ENCODE measurements around the gene TIMM10.

TIMM10 gene

GRCh38 chr11:57530596-57531507 lies at the start of gene TIMM10:
Gene TIMM10, minus strand, starts transcription at chr11:57530754. Its CDS starts 565 bp downstream, at chr11:57530189.
- peak; percentile 98 for DNase-seq (ENCODE audit: low read depth)

- no peak for DNase-seq (ENCODE audit: low read depth)
Measured at GRCh38 chr11:57574061-57574460, 43.5 kb upstream of the TIMM10 start.

- DNase-seq (ENCODE audit: low read depth), result no peak
Measured at GRCh38 chr11:57571606-57572005, 41.1 kb upstream of the TIMM10 start.

- peak; percentile 83 for DNase-seq (ENCODE audit: low read depth)
Measured at GRCh38 chr11:57568330-57568766, 37.8 kb upstream of the TIMM10 start.

- peak; percentile 54 for DNase-seq (ENCODE audit: low read depth)
Measured at GRCh38 chr11:57567515-57568329, 37.2 kb upstream of the TIMM10 start, which contains the start of gene UBE2L6. Gene UBE2L6, minus strand, starts transcription at chr11:57567672. Its CDS starts 61 bp downstream, at chr11:57567611.

- DNase-seq (ENCODE audit: low read depth), result peak; percentile 50
Measured at GRCh38 chr11:57566905-57567514, 36.5 kb upstream of the TIMM10 start.

- DNase-seq (ENCODE audit: low read depth), result peak; percentile 61
Measured at GRCh38 chr11:57566005-57566904, 35.7 kb upstream of the TIMM10 start.

- no peak for DNase-seq (ENCODE audit: low read depth)
Measured at GRCh38 chr11:57562596-57562995, 32.0 kb upstream of the TIMM10 start.

GRCh38 chr11:57560146-57560545 lies 29.6 kb upstream of the TIMM10 start:
- DNase-seq (ENCODE audit: low read depth), result no peak

GRCh38 chr11:57556041-57556440 lies 25.5 kb upstream of the TIMM10 start:
- DNase-seq (ENCODE audit: low read depth), result no peak

- DNase-seq (ENCODE audit: low read depth), result no peak
Measured at GRCh38 chr11:57555393-57555792, 24.8 kb upstream of the TIMM10 start.

- DNase-seq (ENCODE audit: low read depth), result no peak
Measured at GRCh38 chr11:57552479-57552878, 21.9 kb upstream of the TIMM10 start.

- no peak for DNase-seq (ENCODE audit: low read depth)
Measured at GRCh38 chr11:57551941-57552340, 21.4 kb upstream of the TIMM10 start.

GRCh38 chr11:57549983-57550382 lies 19.4 kb upstream of the TIMM10 start:
- DNase-seq (ENCODE audit: low read depth), result no peak

GRCh38 chr11:57547854-57548377 lies 17.4 kb upstream of the TIMM10 start:
- peak; percentile 35 for DNase-seq (ENCODE audit: low read depth)

GRCh38 chr11:57546869-57547475 lies 16.4 kb upstream of the TIMM10 start:
- DNase-seq (ENCODE audit: low read depth), result peak; percentile 83

GRCh38 chr11:57546451-57546850 lies 15.9 kb upstream of the TIMM10 start:
- DNase-seq (ENCODE audit: low read depth), result no peak

- no peak for DNase-seq (ENCODE audit: low read depth)
Measured at GRCh38 chr11:57545883-57546282, 15.3 kb upstream of the TIMM10 start.

GRCh38 chr11:57544566-57544965 lies 14.0 kb upstream of the TIMM10 start:
- DNase-seq (ENCODE audit: low read depth), result no peak

- no peak for DNase-seq (ENCODE audit: low read depth)
Measured at GRCh38 chr11:57543593-57543992, 13.0 kb upstream of the TIMM10 start.

- DNase-seq (ENCODE audit: low read depth), result no peak
Measured at GRCh38 chr11:57542582-57542981, 12.0 kb upstream of the TIMM10 start.
